GF-D8 (cell line): ENCODE results near the gene UBXN6.

ENCODE experiments used
- DNase-seq: peaks from one replicate; lab custom pipeline; 2025; lab: John Stamatoyannopoulos, UW

The UBXN6 gene

GRCh38 chr19:4455719-4456475 lies 1.7 kb downstream of the UBXN6 start:
- no peak for DNase-seq

GRCh38 chr19:4454747-4455718 lies 2.6 kb downstream of the UBXN6 start:
- DNase-seq, result no peak

- DNase-seq, result no peak
These were observed 4.1 kb downstream of the UBXN6 start for GRCh38 chr19:4453232-4454179.

GRCh38 chr19:4452230-4452990 lies 5.2 kb downstream of the UBXN6 start:
- no peak for DNase-seq

- no peak for DNase-seq
These were observed 8.0 kb downstream of the UBXN6 start for GRCh38 chr19:4449639-4450028.

- no peak for DNase-seq
These were observed 8.5 kb downstream of the UBXN6 start for GRCh38 chr19:4449022-4449638.

- no peak for DNase-seq
These were observed 9.2 kb downstream of the UBXN6 start for GRCh38 chr19:4448147-4448985.

GRCh38 chr19:4447327-4448146 lies 10.1 kb downstream of the UBXN6 start:
- no peak for DNase-seq

- DNase-seq, result no peak
These were observed 10.8 kb downstream of the UBXN6 start for GRCh38 chr19:4446704-4447200.

- DNase-seq, result no peak
These were observed 11.5 kb downstream of the UBXN6 start for GRCh38 chr19:4445963-4446703.

GRCh38 chr19:4444765-4445741 lies 12.5 kb downstream of the UBXN6 start:
- no peak for DNase-seq

GRCh38 chr19:4443966-4444764 lies 13.4 kb downstream of the UBXN6 start:
- no peak for DNase-seq

- DNase-seq, result no peak
These were observed 14.4 kb downstream of the UBXN6 start for GRCh38 chr19:4443188-4443587.

- DNase-seq, result no peak
These were observed 14.8 kb downstream of the UBXN6 start for GRCh38 chr19:4442819-4443146.

GRCh38 chr19:4441994-4442818 lies 15.4 kb downstream of the UBXN6 start:
- DNase-seq, result no peak
